ENCODE measurements around the gene SLC25A26. TPM values are rescaled to one million over a fixed set of nuclear protein-coding genes. Genes with fewer than 3 reads are reported as not detected.

Gene SLC25A26, protein sequence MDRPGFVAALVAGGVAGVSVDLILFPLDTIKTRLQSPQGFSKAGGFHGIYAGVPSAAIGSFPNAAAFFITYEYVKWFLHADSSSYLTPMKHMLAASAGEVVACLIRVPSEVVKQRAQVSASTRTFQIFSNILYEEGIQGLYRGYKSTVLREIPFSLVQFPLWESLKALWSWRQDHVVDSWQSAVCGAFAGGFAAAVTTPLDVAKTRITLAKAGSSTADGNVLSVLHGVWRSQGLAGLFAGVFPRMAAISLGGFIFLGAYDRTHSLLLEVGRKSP
- polyA plus RNA-seq = 10 to 100 TPM in 1 of 2 donors, 1 to 10 TPM in 1; 4.6 to 13.5 TPM

DNA sequence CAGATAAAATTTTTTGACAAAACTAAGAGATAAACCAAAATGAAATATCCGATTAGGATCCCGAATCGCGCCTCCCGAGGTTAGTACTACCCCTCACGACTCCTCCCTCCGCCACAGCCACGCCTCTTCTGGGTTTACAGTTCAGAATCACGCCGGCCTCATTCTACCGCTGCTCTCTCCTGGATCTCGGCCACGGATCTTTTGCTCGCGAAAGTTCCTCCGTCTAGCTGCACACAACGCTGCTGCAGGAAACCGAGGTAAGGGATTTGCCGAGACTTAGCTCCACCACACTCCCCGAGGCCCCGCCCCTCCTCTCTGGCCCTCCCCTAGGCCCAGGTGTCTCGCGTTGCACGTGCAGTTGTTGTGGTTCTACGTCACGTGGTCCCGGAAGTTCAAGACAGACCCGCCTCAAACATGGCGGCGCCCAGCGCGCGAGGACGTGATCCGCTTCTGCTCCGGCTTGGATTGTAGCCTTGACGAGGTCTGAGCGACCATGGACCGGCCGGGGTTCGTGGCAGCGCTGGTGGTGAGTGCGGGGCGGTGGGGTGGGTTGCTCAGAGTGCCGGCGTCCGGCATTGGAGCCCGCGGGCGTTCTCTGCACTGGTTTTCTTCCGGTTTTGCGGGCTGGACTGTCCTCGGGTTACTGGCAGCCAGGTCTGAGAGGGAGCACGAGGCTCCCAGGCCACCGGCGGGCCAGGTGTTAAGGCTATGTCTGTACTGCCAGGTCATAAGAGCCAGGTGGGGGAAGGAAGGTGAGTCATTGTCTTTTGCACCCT lies at the start of gene SLC25A26:
Gene SLC25A26 (plus strand): TSS at position 400 of the 776 bp plus-strand sequence. CDS start 94 bp downstream, at position 494.
- Histone ChIP-seq H3K27me3 (ENCODE audit: control insufficient read depth in 1 of 2, insufficient read depth in 2 of 2, low read length in 2 of 2) (no peaks in the 10 kb centered on the region), H3K9me3 (ENCODE audit: control insufficient read depth in 2 of 2, insufficient read depth in 1 of 2, low read depth in 1 of 2, low read length in 1 of 2) (no peaks in the 10 kb centered on the region), H3K27ac (ENCODE audit: low read depth in 2 of 2, low read length in 1 of 2) (peak within 1 kb of the TSS; percentile 75 to 90), H3K36me3 (ENCODE audit: control insufficient read depth in 2 of 2, insufficient read depth in 2 of 2, low read length in 1 of 2) (peaks cover 0 to 3% of the 10 kb centered on the region in 2 donors), H3K4me1 (ENCODE audit: control insufficient read depth in 2 of 2, insufficient read depth in 2 of 2, low read length in 1 of 2) (no peaks in the 10 kb centered on the region), H3K4me3 (ENCODE audit: low read depth in 1 of 2, low read length in 2 of 2) (peak within 1 kb of the TSS; percentile 63 to 71)
- WGBS, 2 donors = 0 to 1% methylated on average over 56 of the region's 56 CpGs

DNA sequence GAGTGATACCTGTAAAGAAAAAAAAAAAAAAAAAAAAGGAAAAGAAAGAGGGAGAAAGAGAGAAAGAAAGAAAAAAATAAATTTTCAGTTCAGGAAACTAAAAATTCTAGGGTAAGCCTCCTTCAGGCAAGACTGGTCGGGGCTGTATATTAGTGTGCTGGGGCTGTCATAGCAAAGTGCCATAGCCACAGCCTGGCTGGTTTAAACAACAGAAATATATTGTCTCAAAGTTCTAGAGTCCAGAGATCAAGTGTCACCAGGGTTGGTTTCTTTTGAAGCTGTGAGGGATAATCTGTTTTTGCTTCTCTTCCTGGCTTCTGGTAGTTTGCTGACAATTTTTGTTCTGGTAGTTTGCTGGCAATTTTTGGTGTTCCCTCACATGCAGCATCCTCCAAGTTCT lies 48.4 kb upstream of the SLC25A26 start:
- H3K4me1 ChIP-seq (ENCODE audit: control insufficient read depth in 2 of 2, insufficient read depth in 2 of 2, low read length in 1 of 2) = no peaks in the 10 kb centered on the region
- H3K36me3 ChIP-seq (ENCODE audit: control insufficient read depth in 2 of 2, insufficient read depth in 2 of 2, low read length in 1 of 2) = no peaks in the 10 kb centered on the region
- no peak overlapping the region for H3K4me3 ChIP-seq (ENCODE audit: low read depth in 1 of 2, low read length in 2 of 2)
- no peak overlapping the region for H3K27ac ChIP-seq (ENCODE audit: low read depth in 2 of 2, low read length in 1 of 2)
- no peaks in the 10 kb centered on the region for H3K27me3 ChIP-seq (ENCODE audit: control insufficient read depth in 1 of 2, insufficient read depth in 2 of 2, low read length in 2 of 2)
- WGBS, 2 donors = 76 to 89% methylated on average over 1 of the region's 1 CpG
- H3K9me3 ChIP-seq (ENCODE audit: control insufficient read depth in 2 of 2, insufficient read depth in 1 of 2, low read depth in 1 of 2, low read length in 1 of 2) = no peaks in the 10 kb centered on the region

DNA sequence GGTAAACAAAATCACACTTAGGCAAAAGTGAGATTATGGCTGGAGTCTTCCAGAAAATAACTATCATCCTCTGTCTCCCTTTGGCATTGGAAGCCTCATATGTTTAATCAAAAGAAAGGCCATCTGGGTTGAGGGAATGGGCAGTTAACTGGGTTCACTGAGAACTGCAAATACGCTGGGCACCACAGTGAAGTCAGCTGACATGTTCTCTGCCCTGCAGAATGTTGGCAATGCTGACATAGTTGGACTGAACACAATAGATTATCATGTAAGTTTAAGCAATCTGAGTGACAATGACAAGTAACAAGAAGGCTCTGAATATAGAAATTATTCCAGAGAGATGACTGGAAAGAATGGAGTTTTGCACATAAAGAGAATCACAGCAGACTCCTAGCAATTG lies 43.8 kb upstream of the SLC25A26 start:
- Histone ChIP-seq H3K4me3 (ENCODE audit: low read depth in 1 of 2, low read length in 2 of 2) (no peak overlapping the region), H3K4me1 (ENCODE audit: control insufficient read depth in 2 of 2, insufficient read depth in 2 of 2, low read length in 1 of 2) (no peaks in the 10 kb centered on the region), H3K27me3 (ENCODE audit: control insufficient read depth in 1 of 2, insufficient read depth in 2 of 2, low read length in 2 of 2) (no peaks in the 10 kb centered on the region), H3K36me3 (ENCODE audit: control insufficient read depth in 2 of 2, insufficient read depth in 2 of 2, low read length in 1 of 2) (no peaks in the 10 kb centered on the region), H3K9me3 (ENCODE audit: control insufficient read depth in 2 of 2, insufficient read depth in 1 of 2, low read depth in 1 of 2, low read length in 1 of 2) (no peaks in the 10 kb centered on the region), H3K27ac (ENCODE audit: low read depth in 2 of 2, low read length in 1 of 2) (no peak overlapping the region)
- 74 to 83% methylated on average over 1 of the region's 1 CpG for WGBS, 2 donors

DNA sequence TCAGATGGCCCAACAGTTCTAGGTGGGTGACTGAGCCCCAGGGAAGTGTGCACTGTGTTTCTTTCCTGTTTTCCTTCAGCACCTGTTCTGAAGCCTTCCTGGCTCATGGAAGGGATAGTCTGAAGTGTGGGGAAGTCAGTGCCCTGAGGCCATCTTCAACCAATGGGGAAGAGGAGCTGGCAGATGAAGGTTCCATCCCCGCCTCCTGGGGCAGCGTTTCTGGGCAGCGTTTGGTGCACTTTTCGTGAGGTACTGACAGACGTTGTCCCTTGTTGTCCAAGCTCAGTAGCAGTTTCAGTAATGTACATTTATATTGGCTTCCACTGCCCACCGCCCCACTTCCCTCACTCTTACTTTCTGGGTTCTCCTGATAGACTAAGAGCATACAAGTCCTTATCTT lies 42.6 kb upstream of the SLC25A26 start:
- 83 to 87% methylated on average over 6 of the region's 6 CpGs for WGBS, 2 donors
- Histone ChIP-seq H3K27ac (ENCODE audit: low read depth in 2 of 2, low read length in 1 of 2) (no peak overlapping the region), H3K36me3 (ENCODE audit: control insufficient read depth in 2 of 2, insufficient read depth in 2 of 2, low read length in 1 of 2) (no peaks in the 10 kb centered on the region), H3K4me1 (ENCODE audit: control insufficient read depth in 2 of 2, insufficient read depth in 2 of 2, low read length in 1 of 2) (no peaks in the 10 kb centered on the region), H3K27me3 (ENCODE audit: control insufficient read depth in 1 of 2, insufficient read depth in 2 of 2, low read length in 2 of 2) (no peaks in the 10 kb centered on the region), H3K9me3 (ENCODE audit: control insufficient read depth in 2 of 2, insufficient read depth in 1 of 2, low read depth in 1 of 2, low read length in 1 of 2) (no peaks in the 10 kb centered on the region), H3K4me3 (ENCODE audit: low read depth in 1 of 2, low read length in 2 of 2) (no peak overlapping the region)

DNA sequence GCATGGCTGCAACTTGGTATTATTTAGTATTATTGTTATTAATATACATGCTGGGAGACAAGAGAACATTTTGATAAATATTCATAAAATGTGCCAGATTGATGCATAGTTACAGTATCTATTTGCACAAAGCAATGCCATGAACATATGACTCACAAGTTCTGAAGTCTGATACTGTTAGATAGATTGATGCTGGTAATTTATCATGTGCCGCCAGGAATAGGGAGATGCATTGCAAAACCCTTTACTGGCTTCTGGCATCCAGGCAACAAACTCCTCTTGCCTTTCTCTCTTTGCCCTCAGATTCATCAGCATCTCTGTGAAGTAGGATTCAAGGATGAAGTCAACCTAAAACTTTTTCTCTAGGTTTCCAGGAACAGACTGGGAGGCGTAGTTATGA lies 41.0 kb upstream of the SLC25A26 start:
- Histone ChIP-seq H3K9me3 (ENCODE audit: control insufficient read depth in 2 of 2, insufficient read depth in 1 of 2, low read depth in 1 of 2, low read length in 1 of 2) (no peaks in the 10 kb centered on the region), H3K36me3 (ENCODE audit: control insufficient read depth in 2 of 2, insufficient read depth in 2 of 2, low read length in 1 of 2) (no peaks in the 10 kb centered on the region), H3K4me3 (ENCODE audit: low read depth in 1 of 2, low read length in 2 of 2) (no peak overlapping the region), H3K27me3 (ENCODE audit: control insufficient read depth in 1 of 2, insufficient read depth in 2 of 2, low read length in 2 of 2) (no peaks in the 10 kb centered on the region), H3K4me1 (ENCODE audit: control insufficient read depth in 2 of 2, insufficient read depth in 2 of 2, low read length in 1 of 2) (no peaks in the 10 kb centered on the region), H3K27ac (ENCODE audit: low read depth in 2 of 2, low read length in 1 of 2) (no peak overlapping the region)
- WGBS, 2 donors = 71 to 79% methylated on average over 2 of the region's 2 CpGs

DNA sequence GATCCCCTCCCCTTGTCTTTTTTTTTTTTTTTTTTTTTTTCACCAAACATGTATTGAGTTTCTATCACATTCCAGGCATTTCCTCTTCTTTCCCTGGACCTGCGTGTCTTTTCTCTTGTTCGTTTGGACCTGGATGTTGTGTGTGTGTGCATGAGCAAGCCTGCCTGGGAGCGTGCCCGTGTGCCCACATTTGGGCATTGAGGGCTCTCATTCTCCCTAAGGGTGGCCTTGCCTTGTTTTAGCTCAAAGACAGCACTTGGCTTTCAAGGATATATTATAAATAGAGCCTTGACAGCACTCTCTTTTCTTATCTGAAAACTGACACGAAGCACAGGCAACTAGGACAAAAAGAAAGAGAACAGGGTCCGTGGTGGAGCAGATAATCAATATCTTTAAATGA lies 39.0 kb upstream of the SLC25A26 start:
- WGBS, 2 donors = 68 to 74% methylated on average over 6 of the region's 6 CpGs
- Histone ChIP-seq H3K36me3 (ENCODE audit: control insufficient read depth in 2 of 2, insufficient read depth in 2 of 2, low read length in 1 of 2) (no peaks in the 10 kb centered on the region), H3K4me3 (ENCODE audit: low read depth in 1 of 2, low read length in 2 of 2) (no peak overlapping the region), H3K9me3 (ENCODE audit: control insufficient read depth in 2 of 2, insufficient read depth in 1 of 2, low read depth in 1 of 2, low read length in 1 of 2) (no peaks in the 10 kb centered on the region), H3K27ac (ENCODE audit: low read depth in 2 of 2, low read length in 1 of 2) (no peak overlapping the region), H3K27me3 (ENCODE audit: control insufficient read depth in 1 of 2, insufficient read depth in 2 of 2, low read length in 2 of 2) (no peaks in the 10 kb centered on the region), H3K4me1 (ENCODE audit: control insufficient read depth in 2 of 2, insufficient read depth in 2 of 2, low read length in 1 of 2) (no peaks in the 10 kb centered on the region)

DNA sequence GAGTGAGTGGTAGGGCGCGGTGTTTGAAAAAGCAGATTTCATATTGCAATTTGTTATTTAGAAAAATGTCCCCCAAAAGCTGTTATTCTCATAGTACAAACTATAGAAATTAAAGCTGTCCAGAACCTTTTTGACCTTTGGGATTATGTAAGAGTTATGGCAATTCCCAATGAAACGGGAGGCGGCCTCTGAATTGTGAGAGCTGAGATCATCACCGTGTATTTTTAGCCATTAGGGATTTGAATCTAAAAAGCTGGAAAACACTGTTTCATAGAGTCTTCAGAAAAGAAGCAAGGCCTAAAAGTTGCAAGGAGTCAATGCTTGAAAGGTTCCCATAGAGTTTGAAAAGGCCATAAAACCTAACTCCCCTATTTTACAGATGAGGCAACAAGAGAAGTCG lies 38.6 kb upstream of the SLC25A26 start:
- no peaks in the 10 kb centered on the region for H3K4me1 ChIP-seq (ENCODE audit: control insufficient read depth in 2 of 2, insufficient read depth in 2 of 2, low read length in 1 of 2)
- H3K27ac ChIP-seq (ENCODE audit: low read depth in 2 of 2, low read length in 1 of 2) = no peak overlapping the region
- no peaks in the 10 kb centered on the region for H3K9me3 ChIP-seq (ENCODE audit: control insufficient read depth in 2 of 2, insufficient read depth in 1 of 2, low read depth in 1 of 2, low read length in 1 of 2)
- H3K36me3 ChIP-seq (ENCODE audit: control insufficient read depth in 2 of 2, insufficient read depth in 2 of 2, low read length in 1 of 2) = no peaks in the 10 kb centered on the region
- 76 to 77% methylated on average over 6 of the region's 6 CpGs for WGBS, 2 donors
- no peaks in the 10 kb centered on the region for H3K27me3 ChIP-seq (ENCODE audit: control insufficient read depth in 1 of 2, insufficient read depth in 2 of 2, low read length in 2 of 2)
- H3K4me3 ChIP-seq (ENCODE audit: low read depth in 1 of 2, low read length in 2 of 2) = no peak overlapping the region

DNA sequence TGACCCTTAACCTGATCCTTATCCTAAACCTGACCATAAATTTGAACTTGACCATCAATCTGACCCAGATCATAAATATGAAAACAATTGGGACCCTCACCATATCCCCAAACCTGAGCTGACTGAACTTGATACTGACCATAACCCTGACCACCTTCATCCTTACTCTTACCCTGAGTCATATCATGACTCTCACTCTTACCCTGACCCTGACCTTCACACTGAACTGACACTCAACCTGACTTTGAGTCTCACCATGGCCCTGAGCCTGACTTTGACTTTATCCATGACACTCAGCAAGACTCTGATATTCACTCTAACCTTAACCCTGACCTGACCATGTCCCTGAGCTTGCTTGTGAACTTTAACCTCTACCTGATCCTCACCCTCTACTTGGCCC lies 34.3 kb upstream of the SLC25A26 start:
- Histone ChIP-seq H3K27me3 (ENCODE audit: control insufficient read depth in 1 of 2, insufficient read depth in 2 of 2, low read length in 2 of 2) (no peaks in the 10 kb centered on the region), H3K27ac (ENCODE audit: low read depth in 2 of 2, low read length in 1 of 2) (no peak overlapping the region), H3K9me3 (ENCODE audit: control insufficient read depth in 2 of 2, insufficient read depth in 1 of 2, low read depth in 1 of 2, low read length in 1 of 2) (no peaks in the 10 kb centered on the region), H3K4me1 (ENCODE audit: control insufficient read depth in 2 of 2, insufficient read depth in 2 of 2, low read length in 1 of 2) (no peaks in the 10 kb centered on the region), H3K4me3 (ENCODE audit: low read depth in 1 of 2, low read length in 2 of 2) (no peak overlapping the region), H3K36me3 (ENCODE audit: control insufficient read depth in 2 of 2, insufficient read depth in 2 of 2, low read length in 1 of 2) (no peaks in the 10 kb centered on the region)

DNA sequence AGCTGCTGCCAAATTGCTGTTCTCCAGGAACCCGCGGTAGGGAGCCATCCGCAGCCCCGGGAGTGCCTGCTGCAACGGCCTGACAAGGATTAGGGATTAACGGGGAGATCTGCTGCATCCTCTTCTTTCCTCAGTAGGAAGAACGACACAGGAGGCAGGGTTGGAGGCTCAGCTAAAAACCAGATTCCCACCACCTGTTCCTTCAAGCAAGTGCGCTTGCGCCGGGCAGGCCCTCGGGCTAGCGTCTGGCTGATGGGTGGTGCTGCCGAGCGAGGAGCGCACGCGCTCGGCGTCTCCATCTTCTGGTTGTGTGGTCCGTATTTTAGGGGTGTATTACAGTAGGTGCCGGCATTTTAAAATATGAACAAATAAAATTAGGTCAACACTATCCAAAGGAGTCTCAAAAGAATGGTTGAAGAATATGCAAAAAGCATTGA lies 25.4 kb upstream of the SLC25A26 start:
- Histone ChIP-seq H3K27me3 (ENCODE audit: control insufficient read depth in 1 of 2, insufficient read depth in 2 of 2, low read length in 2 of 2) (no peaks in the 10 kb centered on the region), H3K27ac (ENCODE audit: low read depth in 2 of 2, low read length in 1 of 2) (no peak overlapping the region), H3K36me3 (ENCODE audit: control insufficient read depth in 2 of 2, insufficient read depth in 2 of 2, low read length in 1 of 2) (no peaks in the 10 kb centered on the region), H3K9me3 (ENCODE audit: control insufficient read depth in 2 of 2, insufficient read depth in 1 of 2, low read depth in 1 of 2, low read length in 1 of 2) (no peaks in the 10 kb centered on the region), H3K4me3 (ENCODE audit: low read depth in 1 of 2, low read length in 2 of 2) (no peak overlapping the region), H3K4me1 (ENCODE audit: control insufficient read depth in 2 of 2, insufficient read depth in 2 of 2, low read length in 1 of 2) (peaks cover 0 to 4% of the 10 kb centered on the region in 2 donors)
- 15 to 17% methylated on average over 21 of the region's 21 CpGs for WGBS, 2 donors

DNA sequence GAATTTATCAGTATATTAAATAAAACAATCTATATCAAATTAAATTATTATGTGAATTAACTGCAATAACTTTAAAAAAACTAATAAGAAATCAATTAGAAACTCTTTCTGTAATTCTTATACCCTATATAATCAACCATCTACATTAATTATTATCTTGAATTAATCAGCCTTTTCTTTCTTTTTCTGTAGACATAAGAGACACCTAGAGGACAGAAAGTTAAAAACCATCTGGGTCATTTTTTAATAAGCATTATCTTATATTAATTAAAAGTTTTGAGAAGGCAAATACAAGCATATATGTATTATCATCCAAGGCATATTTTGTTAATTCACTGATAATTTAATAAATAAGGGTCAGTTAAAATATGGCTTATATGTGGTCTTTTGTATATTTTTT lies 24.2 kb upstream of the SLC25A26 start:
- Histone ChIP-seq H3K4me3 (ENCODE audit: low read depth in 1 of 2, low read length in 2 of 2) (no peak overlapping the region), H3K27ac (ENCODE audit: low read depth in 2 of 2, low read length in 1 of 2) (no peak overlapping the region), H3K4me1 (ENCODE audit: control insufficient read depth in 2 of 2, insufficient read depth in 2 of 2, low read length in 1 of 2) (peaks cover 0 to 4% of the 10 kb centered on the region in 2 donors), H3K27me3 (ENCODE audit: control insufficient read depth in 1 of 2, insufficient read depth in 2 of 2, low read length in 2 of 2) (no peaks in the 10 kb centered on the region), H3K9me3 (ENCODE audit: control insufficient read depth in 2 of 2, insufficient read depth in 1 of 2, low read depth in 1 of 2, low read length in 1 of 2) (no peaks in the 10 kb centered on the region), H3K36me3 (ENCODE audit: control insufficient read depth in 2 of 2, insufficient read depth in 2 of 2, low read length in 1 of 2) (no peaks in the 10 kb centered on the region)
